Measurements from ENCODE around the gene ATP6V0D1. TPM values are rescaled to one million over a fixed set of nuclear protein-coding genes. Genes with fewer than 3 reads are reported as not detected.
A peak's percentile ranks its signal among the peaks of the same experiment; 100 is the strongest.

Gene ATP6V0D1
- total RNA-seq, 1 experiment from 2014 or later, result 43.0 TPM

DNA sequence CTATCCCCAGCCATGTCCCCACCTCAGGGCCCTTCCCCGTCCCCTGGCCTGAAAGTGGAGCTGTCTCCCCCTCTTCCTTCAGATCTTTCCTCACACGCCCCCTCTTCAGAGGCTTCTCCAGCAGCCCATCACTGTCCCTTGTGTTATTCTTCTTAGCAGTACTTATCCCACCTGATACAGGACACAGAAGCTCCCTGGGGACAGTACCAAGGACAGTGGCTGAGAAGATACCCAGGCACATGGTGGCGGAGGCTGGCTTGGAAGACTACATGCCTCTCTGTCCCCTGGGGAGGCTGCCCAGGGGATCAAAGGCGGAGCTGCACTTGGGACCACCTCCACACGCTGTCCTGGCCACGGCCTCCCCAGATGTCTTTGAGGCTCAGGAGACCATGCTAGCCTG lies 26.1 kb downstream of the ATP6V0D1 start:
- H3K9me3 ChIP-seq (ENCODE audit: control insufficient read depth, low read depth, low read length), result no peaks in the 10 kb centered on the region
- H4K8ac ChIP-seq (replicated peaks; ENCODE audit: insufficient read length, low read depth, low read length), result no peak overlapping the region
- no peaks in the 10 kb centered on the region for H3K79me2 ChIP-seq (ENCODE audit: insufficient read depth, low read length)
- H2BK12ac ChIP-seq (ENCODE audit: insufficient read length, low read depth, low read length), result no peak overlapping the region
- peaks cover 0 to 15% (median 4%) of the 10 kb centered on the region in 3 experiments; a peak in 3 of 7 replicates for H3K36me3 Mint-ChIP-seq (ENCODE audit: insufficient read depth in 1 of 3, low read depth in 3 of 3)
- DNase-seq, result no peak
- no peak overlapping the region; the same call in 1 of the 2 replicates for H3K14ac ChIP-seq (ENCODE audit: insufficient read depth, low read length)
- no peak overlapping the region for H2BK20ac ChIP-seq (ENCODE audit: low read depth, low read length, poor library complexity, severe bottlenecking)
- H2BK15ac ChIP-seq (ENCODE audit: low read depth, low read length), result no peak overlapping the region
- H2AFZ ChIP-seq (ENCODE audit: low read length), result no peak overlapping the region
- no peaks in the 10 kb centered on the region for H4K20me1 ChIP-seq (ENCODE audit: control insufficient read depth, insufficient read depth, insufficient read length)
- H3K23me2 ChIP-seq (ENCODE audit: insufficient read length, low read depth, low read length, poor library complexity, severe bottlenecking), result no peaks in the 10 kb centered on the region
- no peaks in the 10 kb centered on the region for H3K9me3 Mint-ChIP-seq
- H3K79me1 ChIP-seq (ENCODE audit: insufficient read depth, low read depth, low read length, poor library complexity, severe bottlenecking), result no peaks in the 10 kb centered on the region
- no peak overlapping the region for H3K4me2 ChIP-seq (ENCODE audit: insufficient read depth, insufficient read length, low read length)
- H3K27me3 ChIP-seq (ENCODE audit: insufficient read depth, low read length), result no peaks in the 10 kb centered on the region
- H3K4ac ChIP-seq (ENCODE audit: low read depth, low read length), result no peak overlapping the region
- H3K4me1 ChIP-seq (ENCODE audit: insufficient read depth, low read length), result no peaks in the 10 kb centered on the region
- no peak overlapping the region for H4K5ac ChIP-seq (ENCODE audit: insufficient read length, low read depth, low read length)
- H2BK120ac ChIP-seq (ENCODE audit: low read depth, low read length, poor library complexity, severe bottlenecking), result no peak overlapping the region
- no CpG with 5 or more reads among the region's 6 CpGs for WGBS (ENCODE audit: extremely low coverage, insufficient read length, low lambda C conversion rate)
- H3K23ac ChIP-seq (ENCODE audit: insufficient read length, low read depth, low read length), result no peak overlapping the region
- H3K27ac ChIP-seq (ENCODE audit: insufficient read length, low read depth, low read length), result no peak overlapping the region
- peaks cover 7 to 10% of the 10 kb centered on the region in 2 experiments for H3K4me1 Mint-ChIP-seq
- H3K27me3 Mint-ChIP-seq (ENCODE audit: low read depth), result no peaks in the 10 kb centered on the region
- H3K4me3 Mint-ChIP-seq, result no peak overlapping the region
- no peak overlapping the region for H2AK5ac ChIP-seq (ENCODE audit: insufficient read length, low read length)
- H4K91ac ChIP-seq (ENCODE audit: insufficient read length, low read depth, low read length), result no peak overlapping the region
- no peak overlapping the region for H2BK5ac ChIP-seq (ENCODE audit: insufficient read length, low read length)
- TF ChIP-seq, protein P1, sequence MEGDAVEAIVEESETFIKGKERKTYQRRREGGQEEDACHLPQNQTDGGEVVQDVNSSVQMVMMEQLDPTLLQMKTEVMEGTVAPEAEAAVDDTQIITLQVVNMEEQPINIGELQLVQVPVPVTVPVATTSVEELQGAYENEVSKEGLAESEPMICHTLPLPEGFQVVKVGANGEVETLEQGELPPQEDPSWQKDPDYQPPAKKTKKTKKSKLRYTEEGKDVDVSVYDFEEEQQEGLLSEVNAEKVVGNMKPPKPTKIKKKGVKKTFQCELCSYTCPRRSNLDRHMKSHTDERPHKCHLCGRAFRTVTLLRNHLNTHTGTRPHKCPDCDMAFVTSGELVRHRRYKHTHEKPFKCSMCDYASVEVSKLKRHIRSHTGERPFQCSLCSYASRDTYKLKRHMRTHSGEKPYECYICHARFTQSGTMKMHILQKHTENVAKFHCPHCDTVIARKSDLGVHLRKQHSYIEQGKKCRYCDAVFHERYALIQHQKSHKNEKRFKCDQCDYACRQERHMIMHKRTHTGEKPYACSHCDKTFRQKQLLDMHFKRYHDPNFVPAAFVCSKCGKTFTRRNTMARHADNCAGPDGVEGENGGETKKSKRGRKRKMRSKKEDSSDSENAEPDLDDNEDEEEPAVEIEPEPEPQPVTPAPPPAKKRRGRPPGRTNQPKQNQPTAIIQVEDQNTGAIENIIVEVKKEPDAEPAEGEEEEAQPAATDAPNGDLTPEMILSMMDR (conservative IDR thresholded peaks at IDR 0.05), result no peak
- H3K27ac Mint-ChIP-seq, result peak overlapping the region in 1 of 3 experiments; percentile 68; a peak in 1 of 7 replicates
- H3K56ac ChIP-seq (ENCODE audit: insufficient read length, low read depth, low read length), result no peak overlapping the region
- H3K18ac ChIP-seq (ENCODE audit: insufficient read length, low read depth, low read length), result no peak overlapping the region
- H3T11ph ChIP-seq (ENCODE audit: low read length), result no peak overlapping the region
- no peak overlapping the region for H3K9ac ChIP-seq (ENCODE audit: extremely low read depth, insufficient read length, low read length)

Data from H9 (cell line).